Peyer's patch (tissue), 4 donors: ENCODE data around the gene HMCN1. TPM values are rescaled to one million over a fixed set of nuclear protein-coding genes. Genes with fewer than 3 reads are reported as not detected.

Experiments used
- DNase-seq, 3 donors: peaks; one replicate each; pipeline ENCODE4 v3.0.0-alpha.2; 2017 to 2019
- H3K27ac ChIP-seq, 4 donors: fragments of 200-600 bp; sonication (generic); one replicate each; pipeline ENCODE4 v1.5.1; 2016 to 2019
- H3K27me3 ChIP-seq, 2 donors: fragments of 200-600 bp; sonication (generic); one replicate each; pipeline ENCODE4 v1.5.1; 2019
- H3K36me3 ChIP-seq, 3 donors: fragments of 200-600 bp; sonication (generic); one replicate each; pipeline ENCODE4 v1.5.1; 2016 to 2019
- H3K4me1 ChIP-seq, 4 donors: fragments of 200-600 bp; sonication (generic); one replicate each; pipeline ENCODE4 v1.5.1; 2016 to 2019
- H3K4me3 ChIP-seq, 4 donors: fragments of 200-600 bp; sonication (generic); 1 replicate in 3 of 4; 2 replicates in 1 of 4; pipeline ENCODE4 v1.5.1; 2016 to 2019; ENCODE audit warnings: mild to moderate bottlenecking in 1 of 4
- H3K9me3 ChIP-seq, 4 donors: fragments of 200-600 bp; sonication (generic); one replicate each; pipeline ENCODE4 v1.5.1; 2016 to 2019; ENCODE audit warnings: mild to moderate bottlenecking in 1 of 4
- POLR2A ChIP-seq, 2 donors: fragments of 450-650 bp; IDR thresholded peaks; one replicate each; pipeline ENCODE4 v1.5.1; 2017; ENCODE audit warnings: antibody characterized with exemption in 2 of 2, mild to moderate bottlenecking in 2 of 2, moderate library complexity in 2 of 2
- total RNA-seq, 4 donors: library from RNA; depleted of rRNA; stranded (reverse); fragments of >200 nt; gene quantifications; one replicate each; pipeline ENCODE4 v1.1.0, GENCODE V29; 2016
- TF ChIP-seq, protein P1 (sequence below), 6 experiments: fragments of 450-650 bp in 4 of 6; fragments of 200-600 bp in 2 of 6; sonication (generic) in 1 of 6; IDR thresholded peaks; one replicate each; pipeline ENCODE4 v1.5.1; 2017 to 2019; ENCODE audit warnings: antibody characterized with exemption in 6 of 6, mild to moderate bottlenecking in 3 of 6, moderate library complexity in 1 of 6

HMCN1 gene
- total RNA-seq, 4 donors from 2014 or later, result 1.5 to 18.2 (median 7.1) TPM

DNA sequence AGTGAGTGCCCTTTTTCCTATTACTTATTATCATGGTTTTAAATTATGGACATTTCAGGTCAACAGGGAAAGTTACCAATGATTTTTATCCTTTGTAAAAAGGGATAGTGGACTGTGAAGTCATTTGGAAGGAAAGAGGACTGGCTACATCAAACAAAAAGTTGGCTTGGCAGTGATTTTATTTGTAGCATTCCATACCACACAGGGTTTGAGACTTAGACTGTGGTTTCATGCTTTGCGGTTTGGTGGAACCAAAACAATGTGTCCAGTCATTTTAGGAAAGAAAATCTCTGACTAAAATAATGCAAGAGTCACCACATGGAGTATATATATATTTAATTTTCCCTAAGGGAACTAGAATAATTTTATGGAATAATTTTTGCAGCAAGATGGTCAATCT, 239.5 kb downstream of the HMCN1 start:
- TF ChIP-seq, protein P1, sequence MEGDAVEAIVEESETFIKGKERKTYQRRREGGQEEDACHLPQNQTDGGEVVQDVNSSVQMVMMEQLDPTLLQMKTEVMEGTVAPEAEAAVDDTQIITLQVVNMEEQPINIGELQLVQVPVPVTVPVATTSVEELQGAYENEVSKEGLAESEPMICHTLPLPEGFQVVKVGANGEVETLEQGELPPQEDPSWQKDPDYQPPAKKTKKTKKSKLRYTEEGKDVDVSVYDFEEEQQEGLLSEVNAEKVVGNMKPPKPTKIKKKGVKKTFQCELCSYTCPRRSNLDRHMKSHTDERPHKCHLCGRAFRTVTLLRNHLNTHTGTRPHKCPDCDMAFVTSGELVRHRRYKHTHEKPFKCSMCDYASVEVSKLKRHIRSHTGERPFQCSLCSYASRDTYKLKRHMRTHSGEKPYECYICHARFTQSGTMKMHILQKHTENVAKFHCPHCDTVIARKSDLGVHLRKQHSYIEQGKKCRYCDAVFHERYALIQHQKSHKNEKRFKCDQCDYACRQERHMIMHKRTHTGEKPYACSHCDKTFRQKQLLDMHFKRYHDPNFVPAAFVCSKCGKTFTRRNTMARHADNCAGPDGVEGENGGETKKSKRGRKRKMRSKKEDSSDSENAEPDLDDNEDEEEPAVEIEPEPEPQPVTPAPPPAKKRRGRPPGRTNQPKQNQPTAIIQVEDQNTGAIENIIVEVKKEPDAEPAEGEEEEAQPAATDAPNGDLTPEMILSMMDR (IDR thresholded peaks at IDR 0.05), result no peak
- TF ChIP-seq POLR2A (IDR thresholded peaks at IDR 0.05), result no peak
- Histone ChIP-seq H3K4me1 (no peaks in the 10 kb centered on the region), H3K27me3 (no peaks in the 10 kb centered on the region), H3K36me3 (no peaks in the 10 kb centered on the region), H3K4me3 (no peak overlapping the region), H3K27ac (no peak overlapping the region), H3K9me3 (no peaks in the 10 kb centered on the region)
- DNase-seq, result no peak

DNA sequence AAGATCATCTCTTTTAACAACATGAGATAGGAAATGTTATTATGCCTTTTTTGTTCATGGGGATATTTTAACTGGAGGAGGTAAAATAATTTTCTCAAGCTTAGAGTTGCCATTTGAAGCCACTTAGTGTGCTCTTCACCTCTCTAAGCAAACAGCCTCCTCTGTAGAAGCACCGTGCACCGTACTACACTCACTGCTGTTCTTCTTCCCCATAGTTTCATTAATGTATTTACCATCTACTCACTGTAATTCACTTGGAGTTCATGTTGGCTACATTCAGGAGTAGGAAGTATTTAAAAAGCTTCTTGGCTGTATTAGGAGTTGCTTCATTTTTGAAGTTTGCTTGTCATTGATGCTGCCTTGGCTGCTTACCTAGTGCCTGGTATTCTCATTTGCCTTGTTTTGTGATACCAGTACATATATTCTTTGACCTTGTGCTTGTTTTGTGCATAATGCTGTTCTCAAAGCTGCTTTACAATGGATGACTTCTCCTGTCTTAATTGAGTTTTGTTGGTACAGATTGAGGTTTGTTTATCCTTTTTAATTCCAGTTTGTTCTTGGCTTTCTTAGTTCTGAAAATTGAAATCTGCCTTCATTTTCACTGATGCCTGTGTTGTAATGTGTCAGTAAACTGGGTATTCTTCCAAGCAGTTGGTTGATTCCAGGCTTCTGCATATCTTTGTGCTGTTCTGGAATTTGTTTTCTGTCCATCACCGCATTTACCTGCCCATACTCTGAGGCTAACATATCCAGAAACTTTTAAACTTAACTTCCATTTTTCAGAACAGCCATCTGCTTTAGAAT, 240.4 kb downstream of the HMCN1 start:
- Histone ChIP-seq H3K27ac (no peak overlapping the region), H3K9me3 (no peaks in the 10 kb centered on the region)
- no peak for DNase-seq

DNA sequence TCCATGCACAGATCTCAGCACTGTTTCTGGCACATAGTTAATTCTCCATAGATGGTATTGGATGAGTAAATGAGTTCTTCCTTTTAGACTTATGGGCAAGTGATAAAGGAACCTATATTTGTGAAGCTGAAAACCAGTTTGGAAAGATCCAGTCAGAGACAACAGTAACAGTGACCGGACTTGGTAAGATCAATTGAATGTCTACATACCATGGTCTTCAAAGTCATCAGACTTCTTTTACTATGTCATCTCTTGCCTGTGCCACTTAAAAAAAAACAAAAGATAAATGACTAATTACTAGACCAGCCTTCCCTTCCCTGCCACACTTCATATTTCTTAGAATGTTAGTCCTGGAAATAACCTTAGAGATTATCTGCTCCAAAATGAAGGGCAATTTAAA, 246.7 kb downstream of the HMCN1 start:
- Histone ChIP-seq H3K4me3 (no peak overlapping the region), H3K9me3 (no peaks in the 10 kb centered on the region), H3K4me1 (no peaks in the 10 kb centered on the region), H3K36me3 (no peaks in the 10 kb centered on the region), H3K27me3 (no peaks in the 10 kb centered on the region), H3K27ac (no peak overlapping the region)
- DNase-seq, result no peak
- no peak for TF ChIP-seq POLR2A (IDR thresholded peaks at IDR 0.05)
- TF ChIP-seq, protein P1 (IDR thresholded peaks at IDR 0.05), result no peak

More for the DNA sequence above, 240.4 kb downstream of the HMCN1 start:
- Histone ChIP-seq H3K4me3 (no peak overlapping the region), H3K27me3 (no peaks in the 10 kb centered on the region), H3K36me3 (no peaks in the 10 kb centered on the region), H3K4me1 (no peaks in the 10 kb centered on the region)
- TF ChIP-seq, protein P1 (IDR thresholded peaks at IDR 0.05), result no peak
- TF ChIP-seq POLR2A (IDR thresholded peaks at IDR 0.05), result no peak

DNA sequence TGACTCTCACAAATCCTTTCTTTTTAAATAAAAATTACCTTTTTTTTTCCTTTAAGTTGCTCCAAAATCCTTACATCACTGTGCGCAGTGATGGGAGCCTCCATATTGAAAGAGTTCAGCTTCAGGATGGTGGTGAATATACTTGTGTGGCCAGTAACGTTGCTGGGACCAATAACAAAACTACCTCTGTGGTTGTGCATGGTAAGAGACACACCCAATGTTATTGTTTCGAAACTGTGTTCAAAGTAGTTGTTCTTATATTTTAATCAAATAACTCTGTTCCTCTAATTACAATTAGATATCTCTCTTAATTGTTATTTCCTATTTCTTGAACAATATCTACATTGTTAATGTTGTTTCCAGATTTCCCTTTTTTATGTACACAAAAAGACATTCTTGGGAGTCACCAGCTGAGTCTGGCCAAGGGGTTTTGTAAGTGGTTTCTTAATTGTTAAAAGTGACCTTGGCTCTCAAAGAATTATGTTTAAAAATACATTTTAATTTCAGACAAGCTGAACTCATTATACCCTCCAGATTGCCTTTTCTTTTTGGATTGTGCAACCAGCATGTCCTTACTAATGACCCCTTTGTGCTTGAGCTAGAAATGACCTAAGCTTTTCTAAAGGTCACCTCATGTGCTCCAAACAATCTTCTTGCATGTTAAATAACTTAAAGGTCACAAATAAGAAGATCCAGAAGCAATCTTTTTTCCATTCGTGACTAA, 250.1 kb downstream of the HMCN1 start:
- Histone ChIP-seq H3K9me3 (no peaks in the 10 kb centered on the region), H3K27ac (no peak overlapping the region), H3K36me3 (no peaks in the 10 kb centered on the region), H3K4me3 (no peak overlapping the region), H3K4me1 (no peaks in the 10 kb centered on the region), H3K27me3 (no peaks in the 10 kb centered on the region)
- TF ChIP-seq, protein P1 (IDR thresholded peaks at IDR 0.05), result no peak
- TF ChIP-seq POLR2A (IDR thresholded peaks at IDR 0.05), result no peak
- DNase-seq, result no peak

DNA sequence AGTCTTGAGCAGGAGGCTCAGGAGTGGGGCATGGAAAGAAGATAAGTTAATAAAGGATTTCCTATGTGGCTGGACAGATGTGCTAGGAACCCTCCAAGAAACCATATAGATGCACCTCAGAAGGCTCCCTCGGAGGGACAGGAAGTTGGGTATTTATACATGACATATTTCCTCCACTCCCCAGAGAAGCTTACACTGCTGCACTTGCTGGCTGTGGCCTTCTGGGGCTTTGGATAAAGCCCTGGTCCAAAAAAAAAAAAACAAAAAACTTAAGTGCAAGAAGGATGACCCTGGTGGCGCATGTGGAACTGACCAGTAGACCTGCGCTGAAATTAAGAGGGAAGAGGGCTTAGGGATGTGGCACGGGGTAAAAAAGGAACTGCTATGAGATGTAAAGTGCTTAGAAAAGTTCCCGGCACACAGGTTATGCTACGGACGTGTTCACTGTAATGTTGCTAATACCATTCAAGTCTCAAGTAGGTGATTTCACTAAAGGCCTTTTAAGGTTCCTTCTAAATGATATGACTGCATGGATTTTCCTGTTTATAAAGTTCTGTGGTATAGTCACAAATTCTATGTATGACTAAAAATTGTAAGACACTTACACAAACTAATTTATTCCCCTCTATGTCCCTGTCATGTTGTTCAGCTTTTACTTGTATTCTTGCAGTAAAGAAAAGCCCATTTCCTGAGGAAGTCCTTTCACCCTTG, 253.6 kb downstream of the HMCN1 start:
- Histone ChIP-seq H3K27ac (no peak overlapping the region), H3K4me3 (no peak overlapping the region), H3K9me3 (no peaks in the 10 kb centered on the region), H3K4me1 (no peaks in the 10 kb centered on the region), H3K27me3 (no peaks in the 10 kb centered on the region), H3K36me3 (no peaks in the 10 kb centered on the region)
- TF ChIP-seq, protein P1 (IDR thresholded peaks at IDR 0.05), result no peak
- TF ChIP-seq POLR2A (IDR thresholded peaks at IDR 0.05), result no peak
- DNase-seq, result no peak
